ENCODE results near the gene CTCFL.

DNA sequence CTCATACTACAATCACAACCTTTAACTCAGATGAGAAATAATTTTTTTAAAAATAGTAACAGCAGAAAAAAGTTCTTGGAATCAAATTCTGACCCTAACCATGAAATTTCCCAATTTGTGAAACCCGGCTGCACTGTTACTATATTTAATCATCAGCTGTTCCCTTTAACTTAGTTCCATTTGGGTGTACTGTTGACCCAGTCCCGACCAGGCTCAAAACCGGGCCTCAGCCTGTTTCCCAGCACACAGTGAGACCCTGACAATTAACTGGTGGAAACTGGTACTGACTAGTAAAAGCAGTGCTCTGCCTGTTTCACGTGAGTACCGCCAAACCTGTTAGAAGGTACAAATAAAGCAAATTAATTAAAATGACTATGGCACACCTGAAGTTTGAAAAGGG is 7.0 kb downstream of the CTCFL start:
- TF ChIP-seq, protein P1, sequence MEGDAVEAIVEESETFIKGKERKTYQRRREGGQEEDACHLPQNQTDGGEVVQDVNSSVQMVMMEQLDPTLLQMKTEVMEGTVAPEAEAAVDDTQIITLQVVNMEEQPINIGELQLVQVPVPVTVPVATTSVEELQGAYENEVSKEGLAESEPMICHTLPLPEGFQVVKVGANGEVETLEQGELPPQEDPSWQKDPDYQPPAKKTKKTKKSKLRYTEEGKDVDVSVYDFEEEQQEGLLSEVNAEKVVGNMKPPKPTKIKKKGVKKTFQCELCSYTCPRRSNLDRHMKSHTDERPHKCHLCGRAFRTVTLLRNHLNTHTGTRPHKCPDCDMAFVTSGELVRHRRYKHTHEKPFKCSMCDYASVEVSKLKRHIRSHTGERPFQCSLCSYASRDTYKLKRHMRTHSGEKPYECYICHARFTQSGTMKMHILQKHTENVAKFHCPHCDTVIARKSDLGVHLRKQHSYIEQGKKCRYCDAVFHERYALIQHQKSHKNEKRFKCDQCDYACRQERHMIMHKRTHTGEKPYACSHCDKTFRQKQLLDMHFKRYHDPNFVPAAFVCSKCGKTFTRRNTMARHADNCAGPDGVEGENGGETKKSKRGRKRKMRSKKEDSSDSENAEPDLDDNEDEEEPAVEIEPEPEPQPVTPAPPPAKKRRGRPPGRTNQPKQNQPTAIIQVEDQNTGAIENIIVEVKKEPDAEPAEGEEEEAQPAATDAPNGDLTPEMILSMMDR (IDR thresholded peaks at IDR 0.05; ENCODE audit: low read depth, low read length, missing input control), result no peak
- TF ChIP-seq HNF4A (conservative IDR thresholded peaks at IDR 0.05) (no peak), TAF1 (conservative IDR thresholded peaks at IDR 0.05) (no peak), EGR1 (IDR thresholded peaks at IDR 0.05; ENCODE audit: low read depth in 2 of 2) (no peak), NR2F2 (IDR thresholded peaks at IDR 0.05) (no peak)

All from liver (tissue), 3 donors.